SH-SY5Y (cell line): ENCODE results near the gene B4GALT6.

Experiments
- GATA2 ChIP-seq: IDR thresholded peaks from 2 replicates; pipeline ENCODE4 v1.6.1; 2011; ENCODE audit warnings: mild to moderate bottlenecking, low read depth, low read length
- GATA3 ChIP-seq: IDR thresholded peaks from 2 replicates; pipeline ENCODE4 v1.6.1; 2011; ENCODE audit warnings: low read depth, mild to moderate bottlenecking, low read length, moderate library complexity

- peak; percentile 41; the same call in 1 of the 2 replicates for TF ChIP-seq GATA2
- peak; percentile 65; the same call in 1 of the 2 replicates for TF ChIP-seq GATA3
These were observed 11.6 kb upstream of the B4GALT6 start for GRCh38 chr18:31695989-31696388.
